Gastroesophageal sphincter (tissue), 4 donors: ENCODE results near the gene SUGCT. TPM values are rescaled to one million over a fixed set of nuclear protein-coding genes. Genes with fewer than 3 reads are reported as not detected.

Experiments used
- ATAC-seq: fragments of 150-250 bp; one replicate; pipeline ENCODE4 v1.9.1; 2016; ENCODE audit warnings: mild to moderate bottlenecking, moderate library complexity
- H3K27ac ChIP-seq, 4 donors: fragments of 200-600 bp; sonication (generic) in 3 of 4; 1 replicate in 3 of 4; 2 replicates in 1 of 4; pipeline ENCODE4 v1.5.1; 2016 to 2019
- H3K27me3 ChIP-seq: fragments of 200-600 bp; sonication (generic); one replicate; pipeline ENCODE4 v1.5.1; 2019
- H3K36me3 ChIP-seq, 2 donors: fragments of 200-600 bp; sonication (generic); one replicate each; pipeline ENCODE4 v1.5.1; 2019; ENCODE audit warnings: control low read depth in 1 of 2
- H3K4me1 ChIP-seq, 3 donors: fragments of 200-600 bp; sonication (generic); 1 replicate in 2 of 3; 2 replicates in 1 of 3; pipeline ENCODE4 v1.5.1; 2016 to 2019; ENCODE audit warnings: control low read depth in 2 of 3
- H3K4me3 ChIP-seq, 2 donors: fragments of 200-600 bp; sonication (generic); one replicate each; pipeline ENCODE4 v1.5.1; 2019; ENCODE audit warnings: mild to moderate bottlenecking in 1 of 2, moderate library complexity in 1 of 2
- H3K9me3 ChIP-seq, 3 donors: fragments of 200-600 bp; sonication (generic); one replicate each; pipeline ENCODE4 v1.5.1; 2017 to 2019; ENCODE audit warnings: control low read depth in 2 of 3
- CTCF ChIP-seq, 4 experiments: fragments of 200-600 bp in 2 of 4; fragments of 450-650 bp in 2 of 4; sonication (generic) in 1 of 4; IDR thresholded peaks; one replicate each; pipeline ENCODE4 v1.5.1; 2017 to 2019; ENCODE audit warnings: antibody characterized with exemption in 4 of 4, mild to moderate bottlenecking in 2 of 4, moderate library complexity in 2 of 4
- EP300 ChIP-seq: sonication (generic); formaldehyde crosslinking; IDR thresholded peaks from one replicate; pipeline ENCODE4 v1.6.1; 2017; ENCODE audit warnings: antibody characterized with exemption, mild to moderate bottlenecking
- POLR2A ChIP-seq, 2 donors: fragments of 450-650 bp; IDR thresholded peaks; one replicate each; pipeline ENCODE4 v1.6.1; 2017; ENCODE audit warnings: antibody characterized with exemption in 2 of 2, mild to moderate bottlenecking in 2 of 2, moderate library complexity in 1 of 2
- POLR2AphosphoS5 ChIP-seq: sonication (generic); formaldehyde crosslinking; IDR thresholded peaks from one replicate; pipeline ENCODE4 v1.6.1; 2017; ENCODE audit warnings: antibody characterized with exemption
- WGBS, 2 donors: methylation state at CpG; one replicate each; pipeline ENCODE4 v1.1.5; 2018; ENCODE audit warnings: low coverage in 1 of 2; 5-methylcytosine and 5-hydroxymethylcytosine counted together
- total RNA-seq, 4 donors: library from RNA; depleted of rRNA; stranded (reverse); fragments of >200 nt; gene quantifications; one replicate each; pipeline ENCODE4 v1.1.0, GENCODE V29; 2016

SUGCT gene
- total RNA-seq, 4 donors from 2014 or later: 1.2 to 17.3 (median 10.8) TPM

GRCh38 chr7:40095695-40096327, 39.0 kb upstream of the SUGCT start:
- 38 to 45% methylated on average over 1 of the region's 1 CpG for WGBS, 2 donors
- Histone ChIP-seq H3K36me3 (peaks cover 3 to 45% of the 10 kb centered on the region in 2 donors), H3K9me3 (no peaks in the 10 kb centered on the region), H3K4me3 (no peak overlapping the region), H3K4me1 (peaks cover 0 to 48% (median 7%) of the 10 kb centered on the region in 3 donors), H3K27ac (no peak overlapping the region), H3K27me3 (no peaks in the 10 kb centered on the region)
- TF ChIP-seq CTCF (IDR thresholded peaks at IDR 0.05): no peak
- no peak for TF ChIP-seq POLR2AphosphoS5
- no peak for TF ChIP-seq EP300
- no peak for TF ChIP-seq POLR2A (IDR thresholded peaks at IDR 0.05)
- ATAC-seq: no peak

DNA sequence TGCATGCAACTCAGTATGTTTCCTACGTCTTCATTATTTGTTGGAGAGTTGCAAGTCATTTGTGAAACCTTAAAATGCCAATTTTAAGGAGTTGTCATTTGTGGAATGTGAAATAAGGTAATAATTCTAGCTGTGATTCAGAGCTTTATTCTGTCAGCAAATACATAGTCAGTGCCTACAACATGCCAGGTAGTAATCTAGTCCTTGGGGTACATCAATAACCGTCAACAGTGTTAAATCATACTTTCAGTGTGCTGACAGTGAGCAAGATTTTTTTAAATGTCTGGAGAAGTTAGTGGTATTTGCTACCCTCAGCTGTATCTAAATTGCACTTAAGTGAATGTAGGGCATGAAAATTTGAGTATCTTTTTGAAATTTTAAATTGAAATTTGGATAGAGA, 37.1 kb upstream of the SUGCT start:
- no peak for ATAC-seq
- H3K27ac ChIP-seq: no peak overlapping the region
- no peaks in the 10 kb centered on the region for H3K9me3 ChIP-seq
- peaks cover 0 to 36% (median 7%) of the 10 kb centered on the region in 3 donors for H3K4me1 ChIP-seq
- no peaks in the 10 kb centered on the region for H3K27me3 ChIP-seq
- H3K36me3 ChIP-seq: peaks cover 3 to 32% of the 10 kb centered on the region in 2 donors
- TF ChIP-seq CTCF (IDR thresholded peaks at IDR 0.05) (no peak), EP300 (no peak), POLR2AphosphoS5 (no peak), POLR2A (IDR thresholded peaks at IDR 0.05) (no peak)
- 58 to 71% methylated on average over 2 of the region's 2 CpGs for WGBS, 2 donors
- H3K4me3 ChIP-seq: no peak overlapping the region

DNA sequence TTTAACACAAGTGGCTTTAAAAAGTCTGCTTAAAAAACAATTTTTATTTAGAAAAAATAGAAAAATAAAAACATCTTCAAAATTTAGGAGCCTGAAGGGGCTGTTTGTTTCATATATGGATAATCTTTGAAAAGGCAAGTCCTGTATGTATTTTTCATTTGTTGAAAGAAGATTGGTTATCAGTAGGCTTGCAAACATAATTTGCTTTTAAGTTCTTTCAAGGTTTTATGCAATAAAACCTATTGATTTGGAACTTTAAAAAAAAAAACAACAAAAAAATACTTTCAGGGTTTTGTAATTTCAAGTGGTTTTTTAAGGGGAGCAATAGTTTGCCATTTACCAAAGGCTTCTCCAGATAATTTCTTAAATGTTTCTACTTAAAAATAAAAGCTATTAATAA, 36.0 kb upstream of the SUGCT start:
- Histone ChIP-seq H3K9me3 (no peaks in the 10 kb centered on the region), H3K36me3 (peaks cover 3 to 21% of the 10 kb centered on the region in 2 donors), H3K4me1 (peaks cover 0 to 26% (median 7%) of the 10 kb centered on the region in 3 donors), H3K27me3 (no peaks in the 10 kb centered on the region), H3K27ac (no peak overlapping the region), H3K4me3 (no peak overlapping the region)
- ATAC-seq: no peak
- TF ChIP-seq POLR2AphosphoS5: no peak
- no peak for TF ChIP-seq CTCF (IDR thresholded peaks at IDR 0.05)
- no peak for TF ChIP-seq EP300
- TF ChIP-seq POLR2A (IDR thresholded peaks at IDR 0.05): no peak

- Histone ChIP-seq H3K4me1 (peaks cover 0 to 20% (median 7%) of the 10 kb centered on the region in 3 donors), H3K27ac (no peak overlapping the region), H3K27me3 (no peaks in the 10 kb centered on the region), H3K9me3 (no peaks in the 10 kb centered on the region), H3K36me3 (peaks cover 0 to 11% of the 10 kb centered on the region in 2 donors), H3K4me3 (no peak overlapping the region)
- WGBS, 2 donors: 86 to 97% methylated on average over 4 of the region's 4 CpGs
- TF ChIP-seq EP300 (no peak), POLR2A (IDR thresholded peaks at IDR 0.05) (no peak), CTCF (IDR thresholded peaks at IDR 0.05) (no peak), POLR2AphosphoS5 (no peak)
- no peak for ATAC-seq
Measured at GRCh38 chr7:40099837-40100236, 35.0 kb upstream of the SUGCT start.

DNA sequence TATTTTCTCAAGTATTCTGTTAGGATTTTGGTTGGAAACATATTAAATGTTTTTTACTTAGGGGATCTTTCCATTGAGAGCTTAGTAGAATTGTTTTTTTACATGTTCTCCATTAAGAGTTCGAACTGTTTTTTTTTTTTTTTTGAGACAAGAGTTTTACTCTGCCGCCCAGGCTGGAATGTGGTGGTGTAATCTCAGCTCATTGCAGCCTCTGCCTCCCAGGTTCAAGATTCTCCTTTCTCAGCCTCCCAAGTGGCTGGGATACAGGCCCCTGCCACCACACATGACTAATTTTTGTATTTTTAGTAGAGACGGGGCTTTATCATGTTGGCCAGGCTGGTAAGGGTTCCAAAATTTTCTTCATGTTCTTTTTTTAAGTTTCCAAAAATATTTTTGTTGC, 33.6 kb upstream of the SUGCT start:
- TF ChIP-seq POLR2A (IDR thresholded peaks at IDR 0.05) (no peak), EP300 (no peak), POLR2AphosphoS5 (no peak), CTCF (IDR thresholded peaks at IDR 0.05) (no peak)

More for the DNA sequence above, 33.6 kb upstream of the SUGCT start:
- Histone ChIP-seq H3K27ac (no peak overlapping the region), H3K27me3 (no peaks in the 10 kb centered on the region), H3K36me3 (no peaks in the 10 kb centered on the region), H3K4me1 (peaks cover 0 to 20% (median 7%) of the 10 kb centered on the region in 3 donors), H3K4me3 (no peak overlapping the region), H3K9me3 (no peaks in the 10 kb centered on the region)
- no peak for ATAC-seq
- WGBS, 2 donors: 68 to 73% methylated on average over 3 of the region's 3 CpGs
